NCI-H2107 (cell line): ENCODE results near the gene RAB11FIP3.
"Not testable (repeated sequence)": the region's sequence is repeated elsewhere in the genome, so short reads cannot be mapped to it uniquely, and the experiment has no call there.

Experiments used
- DNase-seq: peaks from one replicate; lab custom pipeline; 2025; lab: John Stamatoyannopoulos, UW

Gene RAB11FIP3

GRCh38 chr16:425082-425718, at the start of gene RAB11FIP3:
Gene RAB11FIP3, plus strand, starts transcription at chr16:425649. Its CDS starts 358 bp downstream, at chr16:426007.
- DNase-seq: peak; percentile 38

- no peak for DNase-seq
Measured at GRCh38 chr16:375927-376816, 49.3 kb upstream of the RAB11FIP3 start.

- DNase-seq: no peak
Measured at GRCh38 chr16:376817-377418, 48.5 kb upstream of the RAB11FIP3 start.

GRCh38 chr16:377419-377951, 48.0 kb upstream of the RAB11FIP3 start:
- no peak for DNase-seq

- not testable (repeated sequence) for DNase-seq
Measured at GRCh38 chr16:378113-378820, 47.2 kb upstream of the RAB11FIP3 start.

GRCh38 chr16:378821-379182, 46.6 kb upstream of the RAB11FIP3 start:
- no peak for DNase-seq

GRCh38 chr16:379183-379960, 46.1 kb upstream of the RAB11FIP3 start:
- peak; percentile 86 for DNase-seq

- no peak for DNase-seq
Measured at GRCh38 chr16:379961-380761, 45.3 kb upstream of the RAB11FIP3 start.

GRCh38 chr16:380762-381011, 44.8 kb upstream of the RAB11FIP3 start:
- no peak for DNase-seq

- no peak for DNase-seq
Measured at GRCh38 chr16:381012-381788, 44.2 kb upstream of the RAB11FIP3 start.

- peak; percentile 66 for DNase-seq
Measured at GRCh38 chr16:381789-382717, 43.4 kb upstream of the RAB11FIP3 start, which contains the start of gene PGAP6. Gene PGAP6, minus strand, starts transcription at chr16:381978. Its CDS starts 157 bp downstream, at chr16:381821.

- DNase-seq: no peak
Measured at GRCh38 chr16:383326-384051, 42.0 kb upstream of the RAB11FIP3 start.

- DNase-seq: no peak
Measured at GRCh38 chr16:386641-387156, 38.8 kb upstream of the RAB11FIP3 start.

- DNase-seq: not testable (repeated sequence)
Measured at GRCh38 chr16:387761-388666, 37.4 kb upstream of the RAB11FIP3 start.

GRCh38 chr16:389352-389751, 36.1 kb upstream of the RAB11FIP3 start:
- DNase-seq: no peak

- peak; percentile 40 for DNase-seq
Measured at GRCh38 chr16:391885-392335, 33.5 kb upstream of the RAB11FIP3 start.
